ENCODE measurements around the gene AFMID.

GRCh38 chr17:78250891-78251772 is 64.0 kb downstream of the AFMID start:
- TF ChIP-seq EZH2phosphoT487 (IDR thresholded peaks at IDR 0.05; ENCODE audit: unreplicated experiment) (no peak), EZH2 (IDR thresholded peaks at IDR 0.05; ENCODE audit: low read depth, unreplicated experiment) (no peak), POLR2AphosphoS5 (IDR thresholded peaks at IDR 0.05; ENCODE audit: low read depth) (no peak), CREB1 (CRISPR knock-in tag; IDR thresholded peaks at IDR 0.05; ENCODE audit: low read depth) (peak; percentile 61; the same call in 1 of the 2 replicates), NANOG (IDR thresholded peaks at IDR 0.05; ENCODE audit: borderline replicate concordance) (no peak), ETS1 (IDR thresholded peaks at IDR 0.05) (0 out of 2 replicates have a peak, but pooled peaks have one; percentile 33), JUNB (IDR thresholded peaks at IDR 0.05; ENCODE audit: unreplicated experiment) (no peak), STAT1 (IDR thresholded peaks at IDR 0.05; ENCODE audit: unreplicated experiment) (no peak), ZNF331 (CRISPR knock-in tag; IDR thresholded peaks at IDR 0.05; ENCODE audit: low read depth) (no peak), ZNF114 (CRISPR knock-in tag; IDR thresholded peaks at IDR 0.05) (no peak)
- TF ChIP-seq, protein P1, sequence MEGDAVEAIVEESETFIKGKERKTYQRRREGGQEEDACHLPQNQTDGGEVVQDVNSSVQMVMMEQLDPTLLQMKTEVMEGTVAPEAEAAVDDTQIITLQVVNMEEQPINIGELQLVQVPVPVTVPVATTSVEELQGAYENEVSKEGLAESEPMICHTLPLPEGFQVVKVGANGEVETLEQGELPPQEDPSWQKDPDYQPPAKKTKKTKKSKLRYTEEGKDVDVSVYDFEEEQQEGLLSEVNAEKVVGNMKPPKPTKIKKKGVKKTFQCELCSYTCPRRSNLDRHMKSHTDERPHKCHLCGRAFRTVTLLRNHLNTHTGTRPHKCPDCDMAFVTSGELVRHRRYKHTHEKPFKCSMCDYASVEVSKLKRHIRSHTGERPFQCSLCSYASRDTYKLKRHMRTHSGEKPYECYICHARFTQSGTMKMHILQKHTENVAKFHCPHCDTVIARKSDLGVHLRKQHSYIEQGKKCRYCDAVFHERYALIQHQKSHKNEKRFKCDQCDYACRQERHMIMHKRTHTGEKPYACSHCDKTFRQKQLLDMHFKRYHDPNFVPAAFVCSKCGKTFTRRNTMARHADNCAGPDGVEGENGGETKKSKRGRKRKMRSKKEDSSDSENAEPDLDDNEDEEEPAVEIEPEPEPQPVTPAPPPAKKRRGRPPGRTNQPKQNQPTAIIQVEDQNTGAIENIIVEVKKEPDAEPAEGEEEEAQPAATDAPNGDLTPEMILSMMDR (conservative IDR thresholded peaks at IDR 0.05; ENCODE audit: low read depth in 2 of 2), result peak; percentile 97 to 100
- TF ChIP-seq, protein P2, sequence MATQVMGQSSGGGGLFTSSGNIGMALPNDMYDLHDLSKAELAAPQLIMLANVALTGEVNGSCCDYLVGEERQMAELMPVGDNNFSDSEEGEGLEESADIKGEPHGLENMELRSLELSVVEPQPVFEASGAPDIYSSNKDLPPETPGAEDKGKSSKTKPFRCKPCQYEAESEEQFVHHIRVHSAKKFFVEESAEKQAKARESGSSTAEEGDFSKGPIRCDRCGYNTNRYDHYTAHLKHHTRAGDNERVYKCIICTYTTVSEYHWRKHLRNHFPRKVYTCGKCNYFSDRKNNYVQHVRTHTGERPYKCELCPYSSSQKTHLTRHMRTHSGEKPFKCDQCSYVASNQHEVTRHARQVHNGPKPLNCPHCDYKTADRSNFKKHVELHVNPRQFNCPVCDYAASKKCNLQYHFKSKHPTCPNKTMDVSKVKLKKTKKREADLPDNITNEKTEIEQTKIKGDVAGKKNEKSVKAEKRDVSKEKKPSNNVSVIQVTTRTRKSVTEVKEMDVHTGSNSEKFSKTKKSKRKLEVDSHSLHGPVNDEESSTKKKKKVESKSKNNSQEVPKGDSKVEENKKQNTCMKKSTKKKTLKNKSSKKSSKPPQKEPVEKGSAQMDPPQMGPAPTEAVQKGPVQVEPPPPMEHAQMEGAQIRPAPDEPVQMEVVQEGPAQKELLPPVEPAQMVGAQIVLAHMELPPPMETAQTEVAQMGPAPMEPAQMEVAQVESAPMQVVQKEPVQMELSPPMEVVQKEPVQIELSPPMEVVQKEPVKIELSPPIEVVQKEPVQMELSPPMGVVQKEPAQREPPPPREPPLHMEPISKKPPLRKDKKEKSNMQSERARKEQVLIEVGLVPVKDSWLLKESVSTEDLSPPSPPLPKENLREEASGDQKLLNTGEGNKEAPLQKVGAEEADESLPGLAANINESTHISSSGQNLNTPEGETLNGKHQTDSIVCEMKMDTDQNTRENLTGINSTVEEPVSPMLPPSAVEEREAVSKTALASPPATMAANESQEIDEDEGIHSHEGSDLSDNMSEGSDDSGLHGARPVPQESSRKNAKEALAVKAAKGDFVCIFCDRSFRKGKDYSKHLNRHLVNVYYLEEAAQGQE (IDR thresholded peaks at IDR 0.05; ENCODE audit: unreplicated experiment), result no peak
- TF ChIP-seq, protein P3, sequence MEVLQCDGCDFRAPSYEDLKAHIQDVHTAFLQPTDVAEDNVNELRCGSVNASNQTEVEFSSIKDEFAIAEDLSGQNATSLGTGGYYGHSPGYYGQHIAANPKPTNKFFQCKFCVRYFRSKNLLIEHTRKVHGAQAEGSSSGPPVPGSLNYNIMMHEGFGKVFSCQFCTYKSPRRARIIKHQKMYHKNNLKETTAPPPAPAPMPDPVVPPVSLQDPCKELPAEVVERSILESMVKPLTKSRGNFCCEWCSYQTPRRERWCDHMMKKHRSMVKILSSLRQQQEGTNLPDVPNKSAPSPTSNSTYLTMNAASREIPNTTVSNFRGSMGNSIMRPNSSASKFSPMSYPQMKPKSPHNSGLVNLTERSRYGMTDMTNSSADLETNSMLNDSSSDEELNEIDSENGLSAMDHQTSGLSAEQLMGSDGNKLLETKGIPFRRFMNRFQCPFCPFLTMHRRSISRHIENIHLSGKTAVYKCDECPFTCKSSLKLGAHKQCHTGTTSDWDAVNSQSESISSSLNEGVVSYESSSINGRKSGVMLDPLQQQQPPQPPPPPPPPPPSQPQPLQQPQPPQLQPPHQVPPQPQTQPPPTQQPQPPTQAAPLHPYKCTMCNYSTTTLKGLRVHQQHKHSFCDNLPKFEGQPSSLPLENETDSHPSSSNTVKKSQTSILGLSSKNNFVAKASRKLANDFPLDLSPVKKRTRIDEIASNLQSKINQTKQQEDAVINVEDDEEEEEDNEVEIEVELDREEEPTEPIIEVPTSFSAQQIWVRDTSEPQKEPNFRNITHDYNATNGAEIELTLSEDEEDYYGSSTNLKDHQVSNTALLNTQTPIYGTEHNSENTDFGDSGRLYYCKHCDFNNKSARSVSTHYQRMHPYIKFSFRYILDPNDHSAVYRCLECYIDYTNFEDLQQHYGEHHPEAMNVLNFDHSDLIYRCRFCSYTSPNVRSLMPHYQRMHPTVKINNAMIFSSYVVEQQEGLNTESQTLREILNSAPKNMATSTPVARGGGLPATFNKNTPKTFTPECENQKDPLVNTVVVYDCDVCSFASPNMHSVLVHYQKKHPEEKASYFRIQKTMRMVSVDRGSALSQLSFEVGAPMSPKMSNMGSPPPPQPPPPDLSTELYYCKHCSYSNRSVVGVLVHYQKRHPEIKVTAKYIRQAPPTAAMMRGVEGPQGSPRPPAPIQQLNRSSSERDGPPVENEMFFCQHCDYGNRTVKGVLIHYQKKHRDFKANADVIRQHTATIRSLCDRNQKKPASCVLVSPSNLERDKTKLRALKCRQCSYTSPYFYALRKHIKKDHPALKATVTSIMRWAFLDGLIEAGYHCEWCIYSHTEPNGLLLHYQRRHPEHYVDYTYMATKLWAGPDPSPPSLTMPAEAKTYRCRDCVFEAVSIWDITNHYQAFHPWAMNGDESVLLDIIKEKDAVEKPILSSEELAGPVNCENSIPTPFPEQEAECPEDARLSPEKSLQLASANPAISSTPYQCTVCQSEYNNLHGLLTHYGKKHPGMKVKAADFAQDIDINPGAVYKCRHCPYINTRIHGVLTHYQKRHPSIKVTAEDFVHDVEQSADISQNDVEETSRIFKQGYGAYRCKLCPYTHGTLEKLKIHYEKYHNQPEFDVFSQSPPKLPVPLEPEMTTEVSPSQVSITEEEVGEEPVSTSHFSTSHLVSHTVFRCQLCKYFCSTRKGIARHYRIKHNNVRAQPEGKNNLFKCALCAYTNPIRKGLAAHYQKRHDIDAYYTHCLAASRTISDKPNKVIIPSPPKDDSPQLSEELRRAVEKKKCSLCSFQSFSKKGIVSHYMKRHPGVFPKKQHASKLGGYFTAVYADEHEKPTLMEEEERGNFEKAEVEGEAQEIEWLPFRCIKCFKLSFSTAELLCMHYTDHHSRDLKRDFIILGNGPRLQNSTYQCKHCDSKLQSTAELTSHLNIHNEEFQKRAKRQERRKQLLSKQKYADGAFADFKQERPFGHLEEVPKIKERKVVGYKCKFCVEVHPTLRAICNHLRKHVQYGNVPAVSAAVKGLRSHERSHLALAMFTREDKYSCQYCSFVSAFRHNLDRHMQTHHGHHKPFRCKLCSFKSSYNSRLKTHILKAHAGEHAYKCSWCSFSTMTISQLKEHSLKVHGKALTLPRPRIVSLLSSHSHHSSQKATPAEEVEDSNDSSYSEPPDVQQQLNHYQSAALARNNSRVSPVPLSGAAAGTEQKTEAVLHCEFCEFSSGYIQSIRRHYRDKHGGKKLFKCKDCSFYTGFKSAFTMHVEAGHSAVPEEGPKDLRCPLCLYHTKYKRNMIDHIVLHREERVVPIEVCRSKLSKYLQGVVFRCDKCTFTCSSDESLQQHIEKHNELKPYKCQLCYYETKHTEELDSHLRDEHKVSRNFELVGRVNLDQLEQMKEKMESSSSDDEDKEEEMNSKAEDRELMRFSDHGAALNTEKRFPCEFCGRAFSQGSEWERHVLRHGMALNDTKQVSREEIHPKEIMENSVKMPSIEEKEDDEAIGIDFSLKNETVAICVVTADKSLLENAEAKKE (CRISPR knock-in tag; IDR thresholded peaks at IDR 0.05), result no peak
